HG03064 (cell line): ENCODE data around the gene CCND1.

ENCODE experiments used
- ATAC-seq: cut with Tn5 transposase; IDR thresholded peaks from one replicate; pipeline ENCODE4 v1.9.1; 2021; ENCODE audit warnings: low read depth; ENCODE audit not compliant: unreplicated experiment

CCND1 gene

DNA sequence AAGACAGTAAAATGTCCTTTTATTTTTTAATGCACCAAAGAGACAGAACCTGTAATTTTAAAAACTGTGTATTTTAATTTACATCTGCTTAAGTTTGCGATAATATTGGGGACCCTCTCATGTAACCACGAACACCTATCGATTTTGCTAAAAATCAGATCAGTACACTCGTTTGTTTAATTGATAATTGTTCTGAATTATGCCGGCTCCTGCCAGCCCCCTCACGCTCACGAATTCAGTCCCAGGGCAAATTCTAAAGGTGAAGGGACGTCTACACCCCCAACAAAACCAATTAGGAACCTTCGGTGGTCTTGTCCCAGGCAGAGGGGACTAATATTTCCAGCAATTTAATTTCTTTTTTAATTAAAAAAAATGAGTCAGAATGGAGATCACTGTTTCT is 1.1 kb upstream of the CCND1 start:
- no peak for ATAC-seq

DNA sequence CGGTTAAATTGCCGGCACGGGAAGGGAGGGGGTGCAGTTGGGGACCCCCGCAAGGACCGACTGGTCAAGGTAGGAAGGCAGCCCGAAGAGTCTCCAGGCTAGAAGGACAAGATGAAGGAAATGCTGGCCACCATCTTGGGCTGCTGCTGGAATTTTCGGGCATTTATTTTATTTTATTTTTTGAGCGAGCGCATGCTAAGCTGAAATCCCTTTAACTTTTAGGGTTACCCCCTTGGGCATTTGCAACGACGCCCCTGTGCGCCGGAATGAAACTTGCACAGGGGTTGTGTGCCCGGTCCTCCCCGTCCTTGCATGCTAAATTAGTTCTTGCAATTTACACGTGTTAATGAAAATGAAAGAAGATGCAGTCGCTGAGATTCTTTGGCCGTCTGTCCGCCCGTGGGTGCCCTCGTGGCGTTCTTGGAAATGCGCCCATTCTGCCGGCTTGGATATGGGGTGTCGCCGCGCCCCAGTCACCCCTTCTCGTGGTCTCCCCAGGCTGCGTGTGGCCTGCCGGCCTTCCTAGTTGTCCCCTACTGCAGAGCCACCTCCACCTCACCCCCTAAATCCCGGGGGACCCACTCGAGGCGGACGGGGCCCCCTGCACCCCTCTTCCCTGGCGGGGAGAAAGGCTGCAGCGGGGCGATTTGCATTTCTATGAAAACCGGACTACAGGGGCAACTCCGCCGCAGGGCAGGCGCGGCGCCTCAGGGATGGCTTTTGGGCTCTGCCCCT is 529 bp upstream of the CCND1 start:
- ATAC-seq = no peak

GRCh38 chr11:69641681-69642548 is 959 bp downstream of the CCND1 start:
- no peak for ATAC-seq

DNA sequence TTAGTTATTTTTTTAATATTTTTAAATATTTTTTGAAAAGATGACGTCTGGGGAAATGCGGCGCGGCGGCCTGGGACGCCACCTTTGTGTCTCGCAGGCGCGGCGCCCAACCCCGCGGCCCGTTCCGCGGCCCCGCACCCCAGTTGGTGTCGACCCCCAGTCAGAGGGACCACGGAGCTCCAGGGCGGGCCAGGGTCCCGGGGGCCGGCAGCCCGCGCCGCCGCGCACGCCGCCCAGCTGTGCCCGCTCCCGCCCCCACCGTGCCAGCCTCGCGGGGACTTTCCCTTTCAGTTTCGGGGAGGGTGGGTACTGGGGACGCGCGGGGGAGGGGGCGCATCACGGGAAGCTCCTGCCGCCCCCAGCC is 1.6 kb downstream of the CCND1 start:
- no peak for ATAC-seq

GRCh38 chr11:69642913-69643632 is 2.1 kb downstream of the CCND1 start:
- no peak for ATAC-seq

GRCh38 chr11:69643646-69644045 is 2.7 kb downstream of the CCND1 start:
- ATAC-seq = no peak

- ATAC-seq = no peak
These were observed 3.4 kb downstream of the CCND1 start for GRCh38 chr11:69644071-69644961.

- ATAC-seq = no peak
These were observed 4.2 kb downstream of the CCND1 start for GRCh38 chr11:69644962-69645675.

DNA sequence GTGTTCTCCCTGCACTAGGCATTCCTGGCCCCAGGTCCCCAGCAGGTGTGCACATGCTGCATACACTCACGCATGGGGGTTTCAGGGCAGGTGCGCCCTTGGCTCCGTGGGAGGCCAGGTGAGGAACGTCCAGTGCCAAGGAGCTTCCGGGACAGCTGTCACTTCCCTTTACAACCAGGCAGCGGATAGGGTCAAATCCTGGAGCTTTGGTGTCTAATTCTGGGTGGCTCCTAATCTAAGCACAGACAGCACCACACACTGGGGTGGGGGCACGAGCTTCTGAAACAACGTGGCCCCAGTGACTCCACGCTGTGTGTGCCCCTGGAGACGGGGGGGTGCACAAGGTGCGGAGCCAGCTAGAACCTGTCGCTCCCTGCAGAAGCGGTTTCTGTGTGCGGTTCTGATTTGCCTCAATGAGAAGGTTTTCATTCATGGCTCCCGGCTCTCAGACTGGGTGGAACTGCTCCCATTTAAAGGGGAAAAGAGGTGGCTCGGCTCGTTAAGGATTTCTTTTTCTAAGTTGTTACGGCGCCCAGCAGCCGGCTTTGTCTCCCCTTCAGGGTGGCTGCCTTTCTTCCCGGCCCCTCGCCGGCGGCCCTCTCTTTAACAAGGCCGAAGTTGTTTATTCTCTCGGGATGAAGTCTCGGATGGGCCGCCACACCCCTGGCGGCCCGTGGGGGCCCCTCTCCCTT is 5.0 kb downstream of the CCND1 start:
- no peak for ATAC-seq

GRCh38 chr11:69646493-69647389 is 5.8 kb downstream of the CCND1 start:
- ATAC-seq = no peak

DNA sequence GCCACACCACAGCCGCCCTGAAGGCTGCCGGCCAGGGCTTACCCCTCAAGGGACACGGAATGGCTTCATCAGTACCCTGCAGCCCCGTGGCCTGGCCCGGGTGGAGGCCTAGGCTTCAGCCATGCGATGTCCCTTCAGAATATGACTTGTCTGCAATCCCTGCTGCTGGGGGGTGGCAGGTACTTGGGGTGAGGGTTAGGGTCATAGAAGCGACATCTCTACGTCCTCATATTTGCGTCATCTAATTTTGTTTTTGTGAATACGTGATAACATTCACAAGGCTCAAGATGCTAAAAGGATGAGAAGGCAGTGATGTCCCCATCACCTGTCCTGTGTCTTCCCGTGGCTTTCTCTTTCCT is 6.4 kb downstream of the CCND1 start:
- ATAC-seq = no peak

GRCh38 chr11:69647761-69648497 is 7.0 kb downstream of the CCND1 start:
- ATAC-seq = no peak

GRCh38 chr11:69648679-69649575 is 8.0 kb downstream of the CCND1 start:
- ATAC-seq = no peak

GRCh38 chr11:69649576-69649900 is 8.6 kb downstream of the CCND1 start:
- no peak for ATAC-seq

GRCh38 chr11:69650081-69650831 is 9.3 kb downstream of the CCND1 start:
- no peak for ATAC-seq

GRCh38 chr11:69650832-69651344 is 9.9 kb downstream of the CCND1 start:
- no peak for ATAC-seq
